NCI-H2171 treated with DMSO at 0.1 percent for 48 hours (cell line): Measurements from ENCODE around the gene AHDC1.
"Not testable (repeated sequence)": the region's sequence is repeated elsewhere in the genome, so short reads cannot be mapped to it uniquely, and the experiment has no call there.

ENCODE experiments used
- DNase-seq: peaks from one replicate; lab custom pipeline; 2025; lab: John Stamatoyannopoulos, UW

The AHDC1 gene

GRCh38 chr1:27632387-27633297, 28.7 kb upstream of the AHDC1 start:
- DNase-seq: no peak

DNA sequence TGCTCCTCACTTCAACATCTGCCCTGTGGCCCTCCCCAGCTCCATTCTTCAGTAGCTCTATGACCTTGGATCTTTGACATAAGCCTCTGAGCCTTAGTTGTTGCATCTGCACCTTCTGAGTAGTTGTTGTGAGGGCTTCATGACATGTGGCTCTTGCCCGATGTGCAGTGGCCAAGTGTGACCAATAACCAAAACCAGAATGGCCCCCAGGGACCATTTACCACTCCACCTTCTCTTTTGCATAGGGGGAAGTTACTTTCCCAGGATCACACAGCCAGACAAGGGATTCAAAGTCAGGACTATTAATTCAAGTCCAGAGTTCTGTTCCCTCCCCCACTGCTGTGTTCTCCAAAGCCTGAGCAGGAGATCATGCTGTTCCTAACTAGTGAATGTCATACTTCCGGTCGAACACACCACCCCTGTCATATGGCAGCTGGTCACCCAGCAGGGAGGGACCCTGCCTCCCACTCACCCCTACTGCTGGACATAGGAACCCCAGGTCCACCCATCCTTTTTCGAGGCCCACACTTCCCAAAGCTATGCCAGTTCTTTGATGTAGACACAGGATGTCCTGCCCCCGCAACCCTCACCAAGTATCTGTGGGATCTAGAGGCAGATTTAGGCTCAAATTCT, 27.0 kb upstream of the AHDC1 start:
- no peak for DNase-seq

- no peak for DNase-seq
These were observed 24.8 kb upstream of the AHDC1 start for GRCh38 chr1:27628712-27629111.

GRCh38 chr1:27627733-27628132, 23.8 kb upstream of the AHDC1 start:
- DNase-seq: not testable (repeated sequence)

GRCh38 chr1:27627061-27627460, 23.1 kb upstream of the AHDC1 start:
- no peak for DNase-seq

- DNase-seq: no peak
These were observed 22.3 kb upstream of the AHDC1 start for GRCh38 chr1:27626031-27626935.

- DNase-seq: no peak
These were observed 20.7 kb upstream of the AHDC1 start for GRCh38 chr1:27624467-27625178.

GRCh38 chr1:27623327-27624212, 19.6 kb upstream of the AHDC1 start:
- DNase-seq: no peak

DNA sequence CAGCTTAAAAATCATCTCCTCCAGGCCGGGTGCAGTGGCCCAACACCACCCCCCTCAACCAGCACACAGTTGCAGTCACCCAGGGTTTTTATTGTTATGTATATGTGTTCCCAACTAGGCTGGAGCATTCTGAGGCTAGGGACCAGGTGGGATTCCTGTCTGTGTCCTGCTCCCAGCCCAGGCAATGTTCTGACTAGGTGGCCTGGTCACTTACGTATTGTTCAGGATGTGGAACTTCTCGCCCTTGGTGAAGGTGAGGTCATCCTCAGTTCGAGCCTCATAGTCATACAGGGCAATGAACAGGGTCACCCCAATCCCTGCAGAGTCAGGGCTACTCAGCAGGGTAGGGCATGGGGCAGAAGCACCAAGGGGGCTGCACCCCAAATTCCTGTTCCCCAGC, 18.9 kb upstream of the AHDC1 start:
- no peak for DNase-seq

DNA sequence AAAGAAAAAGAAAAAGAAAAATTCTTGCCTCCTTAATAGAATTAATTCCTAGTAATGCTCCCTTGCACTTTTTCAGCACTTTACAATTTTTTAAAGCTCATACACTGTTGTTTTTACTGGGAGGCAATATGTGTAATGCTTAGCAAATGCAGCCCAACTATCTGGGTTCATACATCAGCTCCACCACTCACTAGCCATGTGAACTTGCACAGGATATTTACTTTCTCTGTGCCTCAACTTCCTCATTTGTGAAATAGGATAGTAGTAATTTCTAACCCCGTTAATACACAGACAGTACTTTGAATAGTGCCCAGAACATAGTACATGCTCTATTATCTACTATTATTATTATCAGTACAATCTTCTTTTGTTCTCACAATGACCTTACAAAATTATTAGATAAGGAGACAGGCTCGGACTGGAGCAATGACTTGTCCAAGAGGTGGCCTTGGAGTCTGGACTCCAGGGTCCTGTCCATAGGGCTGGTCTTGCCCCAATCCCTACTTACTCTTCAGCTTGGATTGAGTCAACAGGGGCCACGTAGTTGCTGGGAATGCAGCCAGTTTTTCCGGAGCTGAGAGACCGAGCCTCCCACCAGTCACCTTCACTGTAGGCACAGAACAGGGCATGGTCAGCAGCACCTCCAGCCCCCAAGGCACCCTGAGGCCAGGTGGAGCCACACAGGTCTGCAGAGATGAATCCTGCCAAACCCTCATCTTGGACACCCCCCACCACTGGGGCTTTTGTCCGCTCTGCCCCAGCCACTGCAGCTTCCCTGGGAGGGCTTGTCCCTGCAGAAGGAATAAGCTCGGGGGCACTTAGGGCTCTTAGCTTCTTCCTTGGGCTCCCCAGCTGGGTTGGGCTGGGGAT, 17.3 kb upstream of the AHDC1 start:
- no peak for DNase-seq

DNA sequence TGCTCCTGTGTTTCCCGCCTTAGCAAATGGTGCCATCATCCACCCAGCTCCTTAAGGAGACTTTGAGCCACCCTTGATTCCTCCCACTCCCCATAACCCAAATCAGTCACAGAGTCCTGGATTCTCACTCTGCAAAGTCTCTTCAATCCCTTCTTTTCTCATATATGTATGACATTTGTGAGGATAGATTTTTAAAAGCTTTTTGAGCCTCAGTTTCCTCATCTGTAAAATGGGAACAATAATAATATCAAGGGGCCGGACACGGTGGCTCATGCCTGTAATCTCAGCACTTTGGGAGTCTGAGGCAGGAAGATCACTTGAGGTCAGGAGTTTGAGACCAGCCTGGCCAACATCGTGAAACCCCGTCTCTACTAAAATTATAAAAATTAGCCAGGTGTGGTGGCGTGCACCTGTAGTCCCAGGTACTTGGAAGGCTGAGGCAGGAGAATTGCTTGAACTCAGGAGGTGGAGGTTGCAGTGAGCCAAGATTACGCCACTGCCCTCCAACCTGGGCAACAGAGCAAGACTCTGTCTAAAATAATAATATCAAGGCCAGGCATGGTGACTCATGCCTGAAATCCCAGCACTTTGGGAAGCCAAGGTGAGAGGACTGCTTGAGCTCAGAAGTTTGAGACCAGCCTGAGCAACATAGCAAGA, 16.0 kb upstream of the AHDC1 start:
- DNase-seq: not testable (repeated sequence)

DNA sequence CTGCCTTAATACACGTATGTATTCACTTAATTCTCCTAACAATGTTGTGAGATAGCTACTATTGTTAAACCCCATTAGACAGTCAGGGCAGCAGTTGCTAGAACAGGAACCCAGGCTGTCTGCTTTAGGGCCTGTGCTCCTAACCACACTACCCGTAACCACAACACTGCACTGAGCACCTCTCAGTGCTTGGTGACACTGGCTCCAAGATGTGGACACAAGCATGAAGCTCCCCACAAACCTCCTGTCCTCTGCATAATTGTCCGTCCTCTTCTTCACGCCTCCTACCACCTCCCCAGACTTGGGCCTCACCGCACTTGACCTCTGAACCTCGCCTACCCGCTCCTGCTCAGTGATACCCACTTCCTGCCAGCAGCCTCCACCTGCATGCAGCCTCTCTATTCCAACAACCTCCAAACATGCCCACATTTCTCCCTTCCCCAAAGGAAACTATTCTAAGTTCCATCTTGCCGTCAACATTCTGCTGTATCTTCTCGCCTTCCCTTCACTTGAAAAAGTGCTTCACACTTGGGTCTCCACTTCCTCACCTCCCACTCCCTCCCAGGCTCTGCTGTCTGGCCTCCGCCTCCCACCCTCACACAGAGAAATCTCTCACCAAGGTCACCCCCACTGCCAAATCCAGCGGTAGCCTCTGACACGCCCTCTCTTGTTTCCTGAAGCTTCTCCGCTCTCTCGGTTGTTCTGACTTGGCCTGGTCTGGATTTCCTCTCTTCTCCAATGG, 14.6 kb upstream of the AHDC1 start:
- no peak for DNase-seq

DNA sequence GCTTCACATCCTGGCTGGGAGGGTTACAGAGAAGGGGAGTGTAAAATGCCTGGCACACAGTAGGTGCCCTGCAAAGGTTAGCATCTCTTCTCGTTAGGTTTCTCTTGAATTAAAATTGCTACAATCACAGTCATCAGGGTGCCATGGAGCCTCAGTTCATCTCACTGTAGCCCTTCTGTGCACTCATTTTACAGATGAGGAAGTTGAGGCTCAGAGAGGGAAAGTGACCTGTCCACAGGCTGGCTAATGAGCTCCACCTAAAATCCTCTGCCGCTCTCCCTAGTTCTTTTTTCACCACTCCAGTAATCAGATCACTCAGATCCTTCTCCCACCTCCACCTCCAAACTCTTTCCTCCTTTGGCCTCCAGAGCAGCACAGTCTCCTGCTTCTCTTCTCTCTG, 13.5 kb upstream of the AHDC1 start:
- no peak for DNase-seq

- no peak for DNase-seq
These were observed 12.5 kb upstream of the AHDC1 start for GRCh38 chr1:27616441-27616840.

DNA sequence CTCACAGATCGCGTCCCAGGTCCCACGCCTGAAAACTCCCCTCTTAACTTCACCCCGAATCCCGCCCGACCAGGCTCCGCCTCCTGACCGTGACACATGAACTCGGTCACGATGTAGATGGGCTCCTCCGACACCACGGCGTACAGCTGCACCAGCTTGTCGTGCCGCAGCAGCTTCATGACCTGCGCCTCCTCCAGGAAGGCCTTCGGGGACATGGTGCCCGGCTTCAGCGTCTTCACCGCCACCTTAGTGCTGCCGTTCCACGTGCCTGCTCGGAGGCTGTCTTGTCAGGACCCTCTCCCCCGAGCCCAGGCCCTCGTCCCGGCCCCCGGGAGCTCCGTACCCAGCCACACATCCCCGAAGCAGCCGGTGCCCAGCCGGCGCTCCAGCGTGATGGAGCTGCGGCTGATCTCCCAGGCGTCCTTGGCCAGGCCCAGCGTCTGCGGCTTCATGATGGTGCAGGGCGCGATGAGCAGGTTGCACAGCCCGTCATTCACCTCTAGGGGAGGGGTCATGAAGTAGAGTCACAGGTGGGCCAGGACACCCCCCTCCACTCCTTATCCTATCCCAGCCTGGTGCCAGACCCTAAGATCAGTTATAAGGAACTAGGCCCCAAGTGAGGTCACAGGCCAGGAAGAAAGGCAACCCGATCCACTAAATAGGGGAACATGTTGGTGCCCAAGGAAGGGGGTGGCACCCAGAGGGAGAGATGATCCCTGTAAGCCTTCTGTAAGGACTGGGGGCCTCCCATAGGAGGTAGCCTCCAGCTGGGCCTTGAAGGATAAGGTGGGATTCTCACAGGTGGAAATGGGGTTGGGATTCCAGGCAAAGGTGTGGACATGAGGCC, 11.6 kb upstream of the AHDC1 start:
- no peak for DNase-seq

DNA sequence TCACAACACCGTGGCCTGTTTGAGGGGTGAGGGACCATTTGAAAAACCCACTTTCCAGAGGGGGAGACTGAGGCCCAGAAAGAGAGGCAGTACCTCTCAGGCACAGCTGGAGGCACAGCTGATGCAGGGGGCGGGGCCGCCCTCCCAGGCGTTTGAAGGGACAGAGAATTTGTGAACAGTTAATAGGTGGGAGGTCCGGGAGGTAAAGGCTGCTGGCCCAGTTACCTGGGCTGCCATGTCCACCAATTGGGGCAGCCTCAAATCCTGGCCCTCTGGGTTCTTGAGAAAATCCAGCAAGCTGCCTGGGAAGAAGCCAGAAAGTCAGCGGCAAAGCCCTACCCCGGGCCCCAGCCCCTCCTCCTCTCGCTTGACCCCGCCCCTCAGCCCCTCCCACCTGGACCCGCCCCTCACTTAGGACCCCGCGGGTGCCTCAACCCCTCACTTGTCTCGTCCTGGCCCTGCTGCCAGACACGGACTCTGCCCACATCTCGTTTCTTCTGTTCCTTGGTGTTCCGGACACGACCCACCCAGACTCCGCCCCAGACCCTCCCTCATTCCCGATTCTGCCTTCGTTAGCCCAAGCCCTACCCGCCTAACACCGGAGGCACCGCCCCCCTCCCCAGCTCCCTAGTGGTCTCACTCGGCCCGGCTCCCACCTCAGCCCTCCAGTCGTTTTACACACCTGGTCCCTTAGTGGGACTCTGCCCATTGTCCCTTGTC, 10.8 kb upstream of the AHDC1 start:
- DNase-seq: no peak

- no peak for DNase-seq
These were observed 10.2 kb upstream of the AHDC1 start for GRCh38 chr1:27614043-27614624.
